HUES6 (cell line): ENCODE results near the gene LSM4.

Experiments
- H3K27ac ChIP-seq: 2 replicates; pipeline ENCODE4 v1.7.0; 2013; ENCODE audit warnings: low read depth, mild to moderate bottlenecking, low read length, inconsistent platforms
- H3K27me3 ChIP-seq: 2 replicates; pipeline ENCODE4 v1.6.1; 2013; ENCODE audit warnings: low read length; ENCODE audit not compliant: control insufficient read depth, insufficient read depth
- H3K36me3 ChIP-seq: 2 replicates; pipeline ENCODE4 v1.6.1; 2013; ENCODE audit warnings: low read length; ENCODE audit not compliant: control insufficient read depth, insufficient read depth
- H3K4me1 ChIP-seq: 2 replicates; pipeline ENCODE4 v1.6.1; 2013; ENCODE audit warnings: low read length; ENCODE audit not compliant: control insufficient read depth, insufficient read depth
- H3K4me3 ChIP-seq: 2 replicates; pipeline ENCODE4 v1.5.1; 2013; ENCODE audit warnings: low read depth, low read length
- H3K9ac ChIP-seq: one replicate; pipeline ENCODE4 v1.6.1; 2013; ENCODE audit warnings: mild to moderate bottlenecking, low read length
- H3K9me3 ChIP-seq: 2 replicates; pipeline ENCODE4 v1.6.1; 2013; ENCODE audit warnings: low read depth, low read length; ENCODE audit not compliant: control insufficient read depth, insufficient read depth

The LSM4 gene

GRCh38 chr19:18261474-18261873 lies 61.4 kb downstream of the LSM4 start:
- H3K27ac ChIP-seq: no peak overlapping the region
- peaks cover 4% of the 10 kb centered on the region; the same call in 1 of the 2 replicates for H3K36me3 ChIP-seq
- H3K9me3 ChIP-seq: no peaks in the 10 kb centered on the region
- no peaks in the 10 kb centered on the region for H3K27me3 ChIP-seq
- no peak overlapping the region for H3K4me3 ChIP-seq
- no peak overlapping the region for H3K9ac ChIP-seq
- no peaks in the 10 kb centered on the region for H3K4me1 ChIP-seq

GRCh38 chr19:18259893-18260292 lies 63.0 kb downstream of the LSM4 start:
- no peak overlapping the region for H3K27ac ChIP-seq
- no peak overlapping the region for H3K9ac ChIP-seq
- no peak overlapping the region for H3K4me3 ChIP-seq
- no peaks in the 10 kb centered on the region for H3K36me3 ChIP-seq
- peaks cover 7% of the 10 kb centered on the region; the same call in 1 of the 2 replicates for H3K27me3 ChIP-seq
- H3K4me1 ChIP-seq: peaks cover 7% of the 10 kb centered on the region
- no peaks in the 10 kb centered on the region for H3K9me3 ChIP-seq

GRCh38 chr19:18257503-18258470 lies 65.1 kb downstream of the LSM4 start:
- no peak overlapping the region for H3K9ac ChIP-seq
- H3K9me3 ChIP-seq: no peaks in the 10 kb centered on the region
- no peak overlapping the region for H3K4me3 ChIP-seq
- H3K4me1 ChIP-seq: peaks cover 10% of the 10 kb centered on the region
- H3K27me3 ChIP-seq: peaks cover 21% of the 10 kb centered on the region; the same call in 1 of the 2 replicates
- H3K27ac ChIP-seq: no peak overlapping the region
- no peaks in the 10 kb centered on the region for H3K36me3 ChIP-seq
